SK-N-SH (cell line): Measurements from ENCODE around the gene CACNG4. TPM values are rescaled to one million over a fixed set of nuclear protein-coding genes. Genes with fewer than 3 reads are reported as not detected.
A peak's percentile ranks its signal among the peaks of the same experiment; 100 is the strongest.

Source experiments
- CTCF ChIA-PET: fragments of 300-600, 350-600 bp; formaldehyde crosslinking; extraction: SDS; loops from one replicate; lab custom pipeline; 2021; lab: Yijun Ruan, JAX
- POLR2A ChIA-PET: fragments of 350-600 bp; sonication (Branson Sonifier 250); formaldehyde crosslinking; extraction: SDS; loops from one replicate; lab custom pipeline; 2020; ENCODE audit warnings: antibody characterized with exemption, inconsistent platforms; lab: Yijun Ruan, JAX
- DNase-seq: peaks from one replicate; pipeline ENCODE4 v3.0.0; 2012
- H2AFZ ChIP-seq: fragments of 200-600 bp; sonication (generic); 2 replicates; pipeline ENCODE4 v1.8.1; 2016; ENCODE audit warnings: antibody characterized with exemption, mild to moderate bottlenecking, low read depth
- H3F3A ChIP-seq: fragments of 200-600 bp; sonication (generic); replicated peaks from 2 replicates; pipeline ENCODE3; 2016; ENCODE audit warnings: antibody characterized with exemption, mild to moderate bottlenecking; ENCODE audit not compliant: insufficient read depth
- H3K27ac ChIP-seq, 2 experiments: fragments of 200-500 bp in 1 of 2; fragments of 200-600 bp in 1 of 2; sonication (Bioruptor generic) in 1 of 2; sonication (generic), shearing (Covaris generic) in 1 of 2; 2 replicates each; pipeline versions ENCODE4 v1.5.1 to v1.6.1; 2014 to 2016; ENCODE audit warnings: low read depth in 2 of 2, inconsistent platforms in 1 of 2, low read length in 1 of 2, mild to moderate bottlenecking in 1 of 2, mixed read lengths in 1 of 2
- H3K27me3 ChIP-seq: fragments of 200-600 bp; sonication (generic), shearing (Covaris generic); 2 replicates; pipeline ENCODE4 v1.6.1; 2016; ENCODE audit warnings: mixed run types; ENCODE audit not compliant: insufficient read depth
- H3K36me3 ChIP-seq, 2 experiments: fragments of 200-500 bp in 1 of 2; fragments of 200-600 bp in 1 of 2; sonication (Bioruptor generic) in 1 of 2; sonication (generic) in 1 of 2; replicated peaks in 1 of 2; 2 replicates each; pipeline versions ENCODE3 to v1.5.1; 2014 to 2016; ENCODE audit warnings: low read length in 1 of 2, mild to moderate bottlenecking in 1 of 2; ENCODE audit not compliant: insufficient read depth in 2 of 2, control insufficient read depth in 1 of 2
- H3K4me1 ChIP-seq, 2 experiments: fragments of 200-500 bp in 1 of 2; fragments of 200-600 bp in 1 of 2; sonication (Bioruptor generic) in 1 of 2; sonication (generic), shearing (Covaris generic) in 1 of 2; 2 replicates each; pipeline versions ENCODE4 v1.5.1 to v1.6.1; 2014 to 2016; ENCODE audit warnings: low read depth in 1 of 2, low read length in 1 of 2, mixed run types in 1 of 2; ENCODE audit not compliant: insufficient read depth in 2 of 2, control insufficient read depth in 1 of 2
- H3K4me2 ChIP-seq: fragments of 200-600 bp; sonication (generic), shearing (Covaris generic); 2 replicates; pipeline ENCODE4 v1.6.1; 2017; ENCODE audit warnings: mixed run types
- H3K4me3 ChIP-seq, 2 experiments: fragments of 200-500 bp in 1 of 2; fragments of 200-600 bp in 1 of 2; sonication (Bioruptor generic) in 1 of 2; sonication (generic), shearing (Covaris generic) in 1 of 2; 2 replicates each; pipeline versions ENCODE4 v1.5.1 to v1.8.1; 2014 to 2016; ENCODE audit warnings: low read depth in 2 of 2, inconsistent platforms in 1 of 2, low read length in 1 of 2, mild to moderate bottlenecking in 1 of 2, mixed read lengths in 1 of 2, moderate library complexity in 1 of 2
- H3K79me2 ChIP-seq: fragments of 200-600 bp; sonication (generic); 2 replicates; pipeline ENCODE4 v1.8.1; 2017; ENCODE audit warnings: mild to moderate bottlenecking; ENCODE audit not compliant: insufficient read depth
- H3K9ac ChIP-seq: fragments of 200-600 bp; sonication (generic); 2 replicates; pipeline ENCODE4 v1.6.1; 2017; ENCODE audit warnings: mixed run types
- H3K9me2 ChIP-seq: fragments of 200-600 bp; sonication (generic); 2 replicates; pipeline ENCODE4 v1.6.1; 2017; ENCODE audit warnings: mixed run types
- H3K9me3 ChIP-seq: fragments of 200-600 bp; sonication (generic); 2 replicates; pipeline ENCODE4 v1.6.1; 2017; ENCODE audit warnings: mixed run types, mild to moderate bottlenecking, moderate library complexity
- H4K20me1 ChIP-seq: fragments of 200-600 bp; sonication (generic); 2 replicates; pipeline ENCODE4 v1.6.1; 2017; ENCODE audit warnings: mild to moderate bottlenecking, mixed run types; ENCODE audit not compliant: insufficient read depth
- CHD2 ChIP-seq: fragments of 150-350 bp; IDR thresholded peaks from 2 replicates; pipeline ENCODE4 v1.6.1; 2018; ENCODE audit warnings: low read length; ENCODE audit not compliant: partially characterized antibody
- EZH2phosphoT487 ChIP-seq: fragments of 200-600 bp; sonication (generic); IDR thresholded peaks from 2 replicates; pipeline ENCODE4 v1.6.1; 2017; ENCODE audit warnings: low read depth, mixed run types, mild to moderate bottlenecking, antibody characterized with exemption, moderate library complexity, borderline replicate concordance
- GABPA ChIP-seq: IDR thresholded peaks from 2 replicates; pipeline ENCODE4 v1.4.0; 2012; ENCODE audit warnings: low read depth, mild to moderate bottlenecking
- GATA2 ChIP-seq: sonication (generic); formaldehyde crosslinking; IDR thresholded peaks from 2 replicates; pipeline ENCODE4 v1.5.0; 2020; ENCODE audit warnings: mild to moderate bottlenecking, missing genetic modification reagents
- JUND ChIP-seq: IDR thresholded peaks from 2 replicates; pipeline ENCODE4 v1.4.0; 2012
- NRF1 ChIP-seq: IDR thresholded peaks from 2 replicates; pipeline ENCODE4 v1.6.1; 2012; ENCODE audit warnings: low read depth, mild to moderate bottlenecking, low read length
- RAD21 ChIP-seq: IDR thresholded peaks from 2 replicates; pipeline ENCODE4 v1.6.1; 2012; ENCODE audit warnings: mild to moderate bottlenecking, low read length
- SMC3 ChIP-seq: IDR thresholded peaks from 2 replicates; pipeline ENCODE4 v1.6.1; 2012; ENCODE audit warnings: low read depth, low read length, improper control_type of control experiment
- TEAD4 ChIP-seq: IDR thresholded peaks from 2 replicates; pipeline ENCODE4 v1.4.0; 2012; ENCODE audit warnings: mild to moderate bottlenecking, borderline replicate concordance; ENCODE audit not compliant: insufficient read depth
- WGBS: methylation state at CpG from one replicate; pipeline ENCODE4 v1.1.6; 2017; ENCODE audit warnings: low lambda C conversion rate; 5-methylcytosine and 5-hydroxymethylcytosine counted together
- polyA plus RNA-seq, 3 experiments: library from polyadenylated mRNA; depleted of rRNA; stranded (reverse); fragments of >200 nt; gene quantifications; 2 replicates each; pipeline ENCODE4 v1.2.3, GENCODE V29; 2012
- TF ChIP-seq, protein P1 (sequence below): fragments of 150-350 bp; IDR thresholded peaks from 2 replicates; pipeline ENCODE4 v1.6.1; 2017; ENCODE audit warnings: antibody characterized with exemption, low read length, low read depth, borderline replicate concordance
- TF ChIP-seq, protein P2 (sequence below): IDR thresholded peaks from 2 replicates; pipeline ENCODE4 v1.4.0; 2012; ENCODE audit warnings: low read depth, borderline replicate concordance
- TF ChIP-seq, protein P3 (sequence below): fragments of 200-600 bp; sonication (generic); IDR thresholded peaks from 2 replicates; pipeline ENCODE4 v1.6.1; 2017; ENCODE audit warnings: antibody characterized with exemption, mild to moderate bottlenecking, moderate library complexity
- TF ChIP-seq, protein P4 (sequence below): IDR thresholded peaks from 2 replicates; pipeline ENCODE4 v1.4.0; 2012; ENCODE audit warnings: low read depth, borderline replicate concordance

The CACNG4 gene
- polyA plus RNA-seq, 1 of the 3 experiments (the other 2 are of a cell fraction), result 13.2 TPM

DNA sequence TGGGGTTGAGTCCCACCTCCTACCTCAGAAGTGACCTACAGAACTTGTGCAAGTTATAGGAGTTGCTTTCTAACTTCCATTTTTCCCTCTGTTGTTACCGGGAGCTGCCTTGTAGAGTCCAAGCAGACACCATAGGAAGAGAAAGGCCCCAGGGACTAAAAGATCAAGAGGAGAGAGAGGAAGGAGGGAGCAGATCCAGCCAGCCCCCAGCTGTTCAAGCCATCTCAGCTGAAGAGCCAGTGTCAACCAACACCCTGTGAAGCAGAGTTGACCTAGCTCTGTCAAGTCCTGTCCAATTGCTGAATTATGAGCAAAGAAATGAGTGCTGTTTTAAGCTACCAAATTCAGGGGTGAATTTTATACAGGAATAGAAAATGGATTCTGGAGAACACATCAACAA, 34.9 kb upstream of the CACNG4 start (continued):
- TF ChIP-seq, protein P1, sequence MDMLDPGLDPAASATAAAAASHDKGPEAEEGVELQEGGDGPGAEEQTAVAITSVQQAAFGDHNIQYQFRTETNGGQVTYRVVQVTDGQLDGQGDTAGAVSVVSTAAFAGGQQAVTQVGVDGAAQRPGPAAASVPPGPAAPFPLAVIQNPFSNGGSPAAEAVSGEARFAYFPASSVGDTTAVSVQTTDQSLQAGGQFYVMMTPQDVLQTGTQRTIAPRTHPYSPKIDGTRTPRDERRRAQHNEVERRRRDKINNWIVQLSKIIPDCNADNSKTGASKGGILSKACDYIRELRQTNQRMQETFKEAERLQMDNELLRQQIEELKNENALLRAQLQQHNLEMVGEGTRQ, result no peak
- TF ChIP-seq TEAD4 (no peak), CHD2 (no peak), EZH2phosphoT487 (no peak), JUND (no peak), NRF1 (no peak), RAD21 (no peak), GABPA (no peak)
- TF ChIP-seq, protein P2, sequence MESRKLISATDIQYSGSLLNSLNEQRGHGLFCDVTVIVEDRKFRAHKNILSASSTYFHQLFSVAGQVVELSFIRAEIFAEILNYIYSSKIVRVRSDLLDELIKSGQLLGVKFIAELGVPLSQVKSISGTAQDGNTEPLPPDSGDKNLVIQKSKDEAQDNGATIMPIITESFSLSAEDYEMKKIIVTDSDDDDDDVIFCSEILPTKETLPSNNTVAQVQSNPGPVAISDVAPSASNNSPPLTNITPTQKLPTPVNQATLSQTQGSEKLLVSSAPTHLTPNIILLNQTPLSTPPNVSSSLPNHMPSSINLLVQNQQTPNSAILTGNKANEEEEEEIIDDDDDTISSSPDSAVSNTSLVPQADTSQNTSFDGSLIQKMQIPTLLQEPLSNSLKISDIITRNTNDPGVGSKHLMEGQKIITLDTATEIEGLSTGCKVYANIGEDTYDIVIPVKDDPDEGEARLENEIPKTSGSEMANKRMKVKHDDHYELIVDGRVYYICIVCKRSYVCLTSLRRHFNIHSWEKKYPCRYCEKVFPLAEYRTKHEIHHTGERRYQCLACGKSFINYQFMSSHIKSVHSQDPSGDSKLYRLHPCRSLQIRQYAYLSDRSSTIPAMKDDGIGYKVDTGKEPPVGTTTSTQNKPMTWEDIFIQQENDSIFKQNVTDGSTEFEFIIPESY, result no peak
- TF ChIP-seq, protein P3, sequence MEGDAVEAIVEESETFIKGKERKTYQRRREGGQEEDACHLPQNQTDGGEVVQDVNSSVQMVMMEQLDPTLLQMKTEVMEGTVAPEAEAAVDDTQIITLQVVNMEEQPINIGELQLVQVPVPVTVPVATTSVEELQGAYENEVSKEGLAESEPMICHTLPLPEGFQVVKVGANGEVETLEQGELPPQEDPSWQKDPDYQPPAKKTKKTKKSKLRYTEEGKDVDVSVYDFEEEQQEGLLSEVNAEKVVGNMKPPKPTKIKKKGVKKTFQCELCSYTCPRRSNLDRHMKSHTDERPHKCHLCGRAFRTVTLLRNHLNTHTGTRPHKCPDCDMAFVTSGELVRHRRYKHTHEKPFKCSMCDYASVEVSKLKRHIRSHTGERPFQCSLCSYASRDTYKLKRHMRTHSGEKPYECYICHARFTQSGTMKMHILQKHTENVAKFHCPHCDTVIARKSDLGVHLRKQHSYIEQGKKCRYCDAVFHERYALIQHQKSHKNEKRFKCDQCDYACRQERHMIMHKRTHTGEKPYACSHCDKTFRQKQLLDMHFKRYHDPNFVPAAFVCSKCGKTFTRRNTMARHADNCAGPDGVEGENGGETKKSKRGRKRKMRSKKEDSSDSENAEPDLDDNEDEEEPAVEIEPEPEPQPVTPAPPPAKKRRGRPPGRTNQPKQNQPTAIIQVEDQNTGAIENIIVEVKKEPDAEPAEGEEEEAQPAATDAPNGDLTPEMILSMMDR, result no peak
- TF ChIP-seq, all 33 proteins: peak for 0

DNA sequence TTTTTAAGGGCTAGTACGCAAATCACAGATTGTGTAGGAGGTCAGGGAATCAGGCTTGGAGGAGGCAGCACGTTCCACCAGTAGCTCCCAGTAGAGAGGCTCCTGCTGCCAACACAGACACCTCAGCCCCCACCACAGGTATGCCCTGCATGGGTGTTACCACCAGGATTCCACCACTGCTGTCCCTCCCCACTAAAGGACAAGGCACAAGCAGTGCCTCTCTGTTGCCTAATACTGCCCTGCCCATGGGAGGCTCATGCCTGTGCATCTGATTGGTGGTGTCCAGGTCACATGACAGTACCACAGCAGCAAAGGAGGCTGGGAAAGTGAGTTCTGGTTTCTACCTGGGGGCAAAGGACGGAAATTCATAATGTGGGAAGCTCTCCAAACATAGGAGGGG, 33.6 kb upstream of the CACNG4 start:
- H3F3A ChIP-seq, result no peaks in the 10 kb centered on the region
- DNase-seq, result no peak
- ChIA-PET CTCF (interaction anchor here (0.9 to 2.8 kb wide), 9 partner anchors 11 to 226 kb away, joined by 3 to 13 read pairs (median 4); no protein-coding TSS in a partner anchor), POLR2A (interaction anchor here (1.2 kb wide), 1 partner anchor 35 kb away, joined by 5 read pairs; no protein-coding TSS in a partner anchor)
- no peak overlapping the region for H2AFZ ChIP-seq
- no peaks in the 10 kb centered on the region for H3K9me3 ChIP-seq
- no peak overlapping the region for H3K4me3 ChIP-seq
- peaks cover 0 to 38% of the 10 kb centered on the region in 2 experiments; a peak in 1 of 4 replicates for H3K4me1 ChIP-seq
- H3K27me3 ChIP-seq, result no peaks in the 10 kb centered on the region; the same call in 1 of the 2 replicates
- no peaks in the 10 kb centered on the region for H3K9me2 ChIP-seq
- H4K20me1 ChIP-seq, result no peaks in the 10 kb centered on the region
- no peak overlapping the region for H3K4me2 ChIP-seq
- 55% methylated on average over 3 of the region's 3 CpGs for WGBS
- H3K79me2 ChIP-seq, result no peaks in the 10 kb centered on the region
- no peaks in the 10 kb centered on the region for H3K36me3 ChIP-seq
- H3K27ac ChIP-seq, result no peak overlapping the region
- TF ChIP-seq JUND (no peak), SMC3 (no peak), GATA2 (no peak), GABPA (no peak)
- TF ChIP-seq, protein P1, result peak; percentile 31; the same call in 1 of the 2 replicates
- TF ChIP-seq, protein P4, sequence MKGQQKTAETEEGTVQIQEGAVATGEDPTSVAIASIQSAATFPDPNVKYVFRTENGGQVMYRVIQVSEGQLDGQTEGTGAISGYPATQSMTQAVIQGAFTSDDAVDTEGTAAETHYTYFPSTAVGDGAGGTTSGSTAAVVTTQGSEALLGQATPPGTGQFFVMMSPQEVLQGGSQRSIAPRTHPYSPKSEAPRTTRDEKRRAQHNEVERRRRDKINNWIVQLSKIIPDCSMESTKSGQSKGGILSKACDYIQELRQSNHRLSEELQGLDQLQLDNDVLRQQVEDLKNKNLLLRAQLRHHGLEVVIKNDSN, result peak; percentile 90
- H3K9ac ChIP-seq, result no peak overlapping the region
